Esophagus squamous epithelium (tissue), 5 donors: ENCODE measurements around the gene MFSD6L. TPM values are rescaled to one million over a fixed set of nuclear protein-coding genes. Genes with fewer than 3 reads are reported as not detected.

ENCODE experiments used
- DNase-seq: peaks from one replicate; lab custom pipeline; 2025; lab: John Stamatoyannopoulos, UW
- H3K27ac ChIP-seq, 4 donors: fragments of 200-600 bp; sonication (generic); one replicate each; pipeline ENCODE4 v1.5.1; 2016 to 2019; ENCODE audit warnings: mild to moderate bottlenecking in 1 of 4
- H3K27me3 ChIP-seq, 4 donors: fragments of 200-600 bp; sonication (generic); 1 replicate in 3 of 4; 2 replicates in 1 of 4; pipeline versions ENCODE4 v1.5.1 to v1.6.0; 2017 to 2021; ENCODE audit warnings: antibody characterized with exemption in 1 of 4
- H3K36me3 ChIP-seq, 3 donors: fragments of 200-600 bp; sonication (generic); one replicate each; pipeline ENCODE4 v1.5.1; 2016 to 2019
- H3K4me1 ChIP-seq, 3 donors: fragments of 200-600 bp; sonication (generic); one replicate each; pipeline ENCODE4 v1.5.1; 2017 to 2019
- H3K4me3 ChIP-seq, 4 donors: fragments of 200-600 bp; sonication (generic); 1 replicate in 3 of 4; 2 replicates in 1 of 4; pipeline ENCODE4 v1.5.1; 2016 to 2019; ENCODE audit warnings: mild to moderate bottlenecking in 2 of 4, moderate library complexity in 1 of 4
- H3K9me3 ChIP-seq, 3 donors: fragments of 200-600 bp; sonication (generic); one replicate each; pipeline ENCODE4 v1.5.1; 2016 to 2019
- CTCF ChIP-seq, 6 experiments: fragments of 450-650 bp in 4 of 6; fragments of 200-600 bp in 2 of 6; sonication (generic) in 2 of 6; IDR thresholded peaks; one replicate each; pipeline ENCODE4 v1.5.1; 2016 to 2019; ENCODE audit warnings: antibody characterized with exemption in 6 of 6, mild to moderate bottlenecking in 4 of 6, moderate library complexity in 4 of 6
- POLR2A ChIP-seq, 4 donors: fragments of 450-650 bp; IDR thresholded peaks; one replicate each; pipeline ENCODE4 v1.6.1; 2017; ENCODE audit warnings: antibody characterized with exemption in 4 of 4, mild to moderate bottlenecking in 4 of 4, moderate library complexity in 3 of 4
- WGBS, 2 donors: methylation state at CpG; one replicate each; pipeline ENCODE4 v1.1.5; 2018; 5-methylcytosine and 5-hydroxymethylcytosine counted together
- intact Hi-C: fragments of 100-400 bp; cut with DNase I; formaldehyde crosslinking; loops from one replicate; pipeline ENCODE4 v1.15.0; 2022
- total RNA-seq, 4 donors: library from RNA; depleted of rRNA; stranded (reverse); fragments of >200 nt; gene quantifications; one replicate each; pipeline ENCODE4 v1.1.0, GENCODE V29; 2016
- donor health status: DM: yes; HTN: yes; CAD: no.

The MFSD6L gene
- total RNA-seq, 4 donors from 2014 or later, result 0.19 to 0.62 (median 0.48) TPM

GRCh38 chr17:8785547-8786413 lies 13.4 kb downstream of the MFSD6L start:
- Histone ChIP-seq H3K4me1 (peaks cover 0 to 7% (median 6%) of the 10 kb centered on the region in 3 donors), H3K4me3 (no peak overlapping the region), H3K27ac (no peak overlapping the region), H3K36me3 (no peaks in the 10 kb centered on the region), H3K27me3 (no peaks in the 10 kb centered on the region), H3K9me3 (no peaks in the 10 kb centered on the region)
- TF ChIP-seq CTCF (IDR thresholded peaks at IDR 0.05) (peak; percentile 61 to 83 (median 73)), POLR2A (IDR thresholded peaks at IDR 0.05) (no peak)
- WGBS, 2 donors, result 32 to 51% methylated on average over 5 to 9 of the region's 19 CpGs
- no peak for DNase-seq
- intact Hi-C loops, result loop anchor here (5.0 kb wide), 1 partner anchor 373 kb away; no protein-coding TSS in a partner anchor

GRCh38 chr17:8782176-8782575 lies 17.0 kb downstream of the MFSD6L start:
- TF ChIP-seq CTCF (IDR thresholded peaks at IDR 0.05), result no peak
- TF ChIP-seq POLR2A (IDR thresholded peaks at IDR 0.05), result no peak
- Histone ChIP-seq H3K9me3 (no peaks in the 10 kb centered on the region), H3K4me1 (peaks cover 0 to 7% (median 6%) of the 10 kb centered on the region in 3 donors), H3K27ac (no peak overlapping the region), H3K4me3 (no peak overlapping the region), H3K27me3 (peaks cover 0 to 3% (median 0%) of the 10 kb centered on the region in 4 donors), H3K36me3 (no peaks in the 10 kb centered on the region)
- no peak for DNase-seq
- intact Hi-C loops, result no loop called here
- WGBS, 2 donors, result 63 to 82% methylated on average over 1 of the region's 1 CpG

- Histone ChIP-seq H3K27me3 (peaks cover 0 to 7% (median 0%) of the 10 kb centered on the region in 4 donors), H3K9me3 (no peaks in the 10 kb centered on the region), H3K27ac (no peak overlapping the region), H3K4me1 (peaks cover 0 to 7% (median 6%) of the 10 kb centered on the region in 3 donors), H3K36me3 (no peaks in the 10 kb centered on the region), H3K4me3 (no peak overlapping the region)
- TF ChIP-seq POLR2A (IDR thresholded peaks at IDR 0.05) (no peak), CTCF (IDR thresholded peaks at IDR 0.05) (no peak)
- DNase-seq, result no peak
- intact Hi-C loops, result no loop called here
- WGBS, 2 donors, result 59 to 61% methylated on average over 4 of the region's 4 CpGs
Measured at GRCh38 chr17:8781776-8782175, 17.4 kb downstream of the MFSD6L start.

GRCh38 chr17:8776881-8777280 lies 22.3 kb downstream of the MFSD6L start:
- TF ChIP-seq CTCF (IDR thresholded peaks at IDR 0.05), result no peak
- TF ChIP-seq POLR2A (IDR thresholded peaks at IDR 0.05), result no peak
- intact Hi-C loops, result no loop called here
- DNase-seq, result no peak
- no peaks in the 10 kb centered on the region for H3K4me1 ChIP-seq
- no peaks in the 10 kb centered on the region for H3K36me3 ChIP-seq
- no peaks in the 10 kb centered on the region for H3K9me3 ChIP-seq
- H3K27me3 ChIP-seq, result peaks cover 0 to 25% (median 0%) of the 10 kb centered on the region in 4 donors
- H3K27ac ChIP-seq, result no peak overlapping the region
- 70 to 75% methylated on average over 1 of the region's 1 CpG for WGBS, 2 donors
- H3K4me3 ChIP-seq, result no peak overlapping the region

GRCh38 chr17:8776248-8776647 lies 22.9 kb downstream of the MFSD6L start:
- no peak for DNase-seq
- no peak overlapping the region for H3K27ac ChIP-seq
- no peaks in the 10 kb centered on the region for H3K4me1 ChIP-seq
- TF ChIP-seq POLR2A (IDR thresholded peaks at IDR 0.05) (no peak), CTCF (IDR thresholded peaks at IDR 0.05) (no peak)
- H3K4me3 ChIP-seq, result no peak overlapping the region
- H3K27me3 ChIP-seq, result peaks cover 0 to 28% (median 0%) of the 10 kb centered on the region in 4 donors
- H3K9me3 ChIP-seq, result no peaks in the 10 kb centered on the region
- no peaks in the 10 kb centered on the region for H3K36me3 ChIP-seq
- intact Hi-C loops, result no loop called here
